DND-41 (cell line): ENCODE results near the gene MT1E.
A peak's percentile ranks its signal among the peaks of the same experiment; 100 is the strongest.

Experiments used
- ATAC-seq: fragments of 200-7000 bp; cut with Tn5 transposase; 3 replicates; pipeline ENCODE4 v1.9.1; 2021; ENCODE audit warnings: low read depth; ENCODE audit not compliant: insufficient read depth
- DNase-seq: peaks from one replicate; pipeline ENCODE4 v3.0.0-alpha.2; 2020
- H2AFZ ChIP-seq: 2 replicates; pipeline ENCODE4 v1.6.0; 2012; ENCODE audit warnings: low read depth, low read length
- H3K27ac ChIP-seq: 2 replicates; pipeline ENCODE4 v1.5.1; 2012; ENCODE audit warnings: low read length, inconsistent platforms
- H3K27me3 ChIP-seq: fragments of 200-600 bp; sonication (generic); 2 replicates; pipeline ENCODE4 v1.6.0; 2012; ENCODE audit warnings: low read length, mild to moderate bottlenecking, inconsistent platforms; ENCODE audit not compliant: insufficient read depth, poor library complexity
- H3K36me3 ChIP-seq: 2 replicates; pipeline ENCODE4 v1.5.1; 2012; ENCODE audit warnings: low read length, inconsistent platforms; ENCODE audit not compliant: insufficient read depth
- H3K4me1 ChIP-seq: 2 replicates; pipeline ENCODE4 v1.5.1; 2012; ENCODE audit warnings: mild to moderate bottlenecking, low read length; ENCODE audit not compliant: insufficient read depth
- H3K4me2 ChIP-seq: 2 replicates; pipeline ENCODE4 v1.6.0; 2012; ENCODE audit warnings: mild to moderate bottlenecking, moderate library complexity, low read length, inconsistent platforms; ENCODE audit not compliant: insufficient read depth
- H3K4me3 ChIP-seq, 2 experiments: fragments of 200-600 bp in 1 of 2; shearing (Covaris generic) in 1 of 2; 2 replicates each; pipeline ENCODE4 v1.5.1; 2012 to 2016; ENCODE audit warnings: inconsistent platforms in 2 of 2, low read length in 2 of 2, mild to moderate bottlenecking in 2 of 2, low read depth in 1 of 2, moderate library complexity in 1 of 2
- H3K79me2 ChIP-seq: 2 replicates; pipeline ENCODE4 v1.6.0; 2012; ENCODE audit warnings: low read length, inconsistent platforms; ENCODE audit not compliant: insufficient read depth
- H3K9ac ChIP-seq: 2 replicates; pipeline ENCODE4 v1.6.0; 2012; ENCODE audit warnings: low read depth, mild to moderate bottlenecking, inconsistent platforms, low read length, moderate library complexity
- H3K9me3 ChIP-seq: 2 replicates; pipeline ENCODE4 v1.5.1; 2012; ENCODE audit warnings: low read length, moderate library complexity, mild to moderate bottlenecking, inconsistent platforms; ENCODE audit not compliant: insufficient read depth, severe bottlenecking
- H4K20me1 ChIP-seq: 2 replicates; pipeline ENCODE4 v1.6.0; 2012; ENCODE audit warnings: low read length; ENCODE audit not compliant: insufficient read depth
- EZH2 ChIP-seq: IDR thresholded peaks from 3 replicates; pipeline ENCODE4 v1.6.1; 2012; ENCODE audit warnings: borderline replicate concordance, low read depth, mild to moderate bottlenecking, moderate library complexity, low read length, inconsistent platforms; ENCODE audit not compliant: severe bottlenecking
- TF ChIP-seq, protein P1 (sequence below): IDR thresholded peaks from 2 replicates; pipeline ENCODE4 v1.5.1; 2012; ENCODE audit warnings: borderline replicate concordance, low read length, moderate library complexity, mild to moderate bottlenecking; ENCODE audit not compliant: poor library complexity, severe bottlenecking; ENCODE audit errors: extremely low read depth

MT1E gene

GRCh38 chr16:56667581-56668571, 42.3 kb downstream of the MT1E start, which contains the start of gene MT1G:
TSS of gene MT1G (minus strand) at chr16:56668065. CDS start at chr16:56667993, 72 bp downstream.
- peak; percentile 38 for DNase-seq
- H3K4me3 ChIP-seq, result no peak within 1 kb of the TSS

DNA sequence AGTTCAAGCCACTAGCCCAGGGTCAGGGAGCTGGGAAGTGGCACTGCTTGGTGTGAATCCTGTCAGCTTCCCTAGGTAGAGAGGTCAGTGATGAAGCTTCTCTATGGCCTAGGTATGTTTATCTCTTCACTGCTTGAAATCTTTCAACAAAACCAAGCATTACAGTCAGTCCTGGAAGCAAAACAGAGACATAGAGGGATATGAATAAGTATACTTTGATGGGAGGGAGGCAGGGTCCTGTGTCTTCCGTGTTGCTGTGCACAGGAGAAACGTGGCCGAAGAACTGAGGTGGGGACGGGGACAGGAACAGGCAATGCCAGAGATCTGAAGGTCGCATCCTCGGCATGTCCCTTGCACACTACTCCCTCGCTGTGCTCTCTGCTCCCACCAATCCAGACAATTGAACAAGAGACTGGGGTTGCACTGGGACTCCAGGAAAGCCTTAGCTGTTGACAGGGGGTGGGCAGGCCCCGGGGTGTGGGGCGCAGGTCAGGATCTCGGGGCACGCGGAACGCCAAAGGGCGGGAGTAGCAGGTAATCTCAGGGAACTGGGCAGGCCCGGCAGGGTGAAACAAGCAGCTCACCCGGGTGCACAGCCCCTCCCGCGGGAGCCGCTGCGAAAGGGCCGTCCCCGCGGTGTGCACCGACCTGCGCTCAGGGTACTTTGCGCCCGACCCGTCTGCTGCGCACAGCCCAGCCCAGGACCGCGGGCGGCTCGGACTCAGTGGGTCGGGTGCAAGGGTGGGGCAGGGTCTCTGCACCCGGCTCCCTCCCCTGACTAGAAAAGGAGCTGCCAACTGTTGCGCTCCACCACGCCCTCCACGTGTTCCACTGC, 43.6 kb downstream of the MT1E start, which contains the start of gene MT1H:
TSS of gene MT1H (plus strand) at position 810 of the 835 bp plus-strand sequence. CDS start 71 bp downstream, outside the sequence.
- H3K27me3 ChIP-seq, result peaks cover 44% of the 10 kb centered on the region
- H3K27ac ChIP-seq, result no peak within 1 kb of the TSS
- H3K4me1 ChIP-seq, result no peaks in the 10 kb centered on the region
- H3K79me2 ChIP-seq, result no peaks in the 10 kb centered on the region
- TF ChIP-seq EZH2, result no peak
- TF ChIP-seq, protein P1, sequence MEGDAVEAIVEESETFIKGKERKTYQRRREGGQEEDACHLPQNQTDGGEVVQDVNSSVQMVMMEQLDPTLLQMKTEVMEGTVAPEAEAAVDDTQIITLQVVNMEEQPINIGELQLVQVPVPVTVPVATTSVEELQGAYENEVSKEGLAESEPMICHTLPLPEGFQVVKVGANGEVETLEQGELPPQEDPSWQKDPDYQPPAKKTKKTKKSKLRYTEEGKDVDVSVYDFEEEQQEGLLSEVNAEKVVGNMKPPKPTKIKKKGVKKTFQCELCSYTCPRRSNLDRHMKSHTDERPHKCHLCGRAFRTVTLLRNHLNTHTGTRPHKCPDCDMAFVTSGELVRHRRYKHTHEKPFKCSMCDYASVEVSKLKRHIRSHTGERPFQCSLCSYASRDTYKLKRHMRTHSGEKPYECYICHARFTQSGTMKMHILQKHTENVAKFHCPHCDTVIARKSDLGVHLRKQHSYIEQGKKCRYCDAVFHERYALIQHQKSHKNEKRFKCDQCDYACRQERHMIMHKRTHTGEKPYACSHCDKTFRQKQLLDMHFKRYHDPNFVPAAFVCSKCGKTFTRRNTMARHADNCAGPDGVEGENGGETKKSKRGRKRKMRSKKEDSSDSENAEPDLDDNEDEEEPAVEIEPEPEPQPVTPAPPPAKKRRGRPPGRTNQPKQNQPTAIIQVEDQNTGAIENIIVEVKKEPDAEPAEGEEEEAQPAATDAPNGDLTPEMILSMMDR, result no peak
- no peak within 1 kb of the TSS for H2AFZ ChIP-seq
- H3K9me3 ChIP-seq, result no peaks in the 10 kb centered on the region
- no peak within 1 kb of the TSS for H3K4me2 ChIP-seq
- no peak within 1 kb of the TSS for H3K4me3 ChIP-seq
- DNase-seq (no peak), ATAC-seq (no peak)
- H4K20me1 ChIP-seq, result no peaks in the 10 kb centered on the region
- H3K9ac ChIP-seq, result no peak within 1 kb of the TSS
- no peaks in the 10 kb centered on the region for H3K36me3 ChIP-seq

More at GRCh38 chr16:56667581-56668571, 42.3 kb downstream of the MT1E start, which contains the start of gene MT1G:
- Histone ChIP-seq H2AFZ (no peak within 1 kb of the TSS), H3K79me2 (no peaks in the 10 kb centered on the region), H3K4me1 (0 out of 2 replicates have a peak, but pooled peaks cover under 1% of the 10 kb centered on the region), H3K36me3 (no peaks in the 10 kb centered on the region), H4K20me1 (no peaks in the 10 kb centered on the region), H3K9me3 (no peaks in the 10 kb centered on the region), H3K27ac (no peak within 1 kb of the TSS), H3K4me2 (no peak within 1 kb of the TSS), H3K27me3 (peaks cover 52% of the 10 kb centered on the region), H3K9ac (no peak within 1 kb of the TSS)
- ATAC-seq, result peak; percentile 82
- TF ChIP-seq, protein P1, result no peak
- TF ChIP-seq EZH2, result no peak

DNA sequence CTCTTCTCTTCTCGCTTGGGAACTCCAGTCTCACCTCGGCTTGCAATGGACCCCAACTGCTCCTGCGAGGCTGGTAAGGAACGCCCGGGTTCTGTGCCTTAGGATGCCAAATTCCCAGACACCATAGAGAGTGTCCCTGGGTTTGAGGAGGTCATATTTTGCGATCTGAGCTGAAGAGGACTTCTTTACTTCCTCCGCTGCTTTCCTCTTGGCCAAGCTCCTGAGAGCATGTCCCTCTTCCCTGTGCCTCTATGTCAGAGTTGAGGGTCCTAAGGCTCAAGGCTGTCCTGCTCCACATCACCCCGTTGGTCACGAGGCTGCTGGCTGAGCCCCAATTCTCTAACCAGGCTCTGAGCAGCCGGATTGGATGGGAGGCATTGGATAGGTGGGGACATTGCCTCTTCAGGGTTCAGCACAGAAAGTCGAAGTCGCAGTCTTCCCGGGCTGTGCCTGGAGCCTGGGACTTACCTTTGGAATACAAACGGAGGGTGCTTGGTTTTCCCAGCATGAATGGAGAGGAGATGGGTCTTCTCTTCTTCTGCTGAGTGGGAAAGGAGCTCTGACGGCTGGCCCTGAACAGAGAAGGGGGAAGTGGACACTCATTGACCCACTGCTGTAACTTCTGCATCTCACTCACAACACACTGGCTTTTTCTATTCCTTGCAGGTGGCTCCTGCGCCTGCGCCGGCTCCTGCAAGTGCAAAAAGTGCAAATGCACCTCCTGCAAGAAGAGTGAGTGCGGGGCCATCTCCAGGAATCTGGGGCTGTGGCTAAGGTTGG, 44.4 kb downstream of the MT1E start:
- TF ChIP-seq, protein P1, result no peak
- TF ChIP-seq EZH2, result no peak
- Histone ChIP-seq H3K27ac (no peak overlapping the region), H3K27me3 (peaks cover 40% of the 10 kb centered on the region), H3K4me2 (no peak overlapping the region), H3K9me3 (no peaks in the 10 kb centered on the region), H3K4me3 (no peak overlapping the region), H4K20me1 (no peaks in the 10 kb centered on the region), H2AFZ (no peak overlapping the region), H3K4me1 (no peaks in the 10 kb centered on the region), H3K79me2 (no peaks in the 10 kb centered on the region), H3K36me3 (no peaks in the 10 kb centered on the region), H3K9ac (no peak overlapping the region)
- DNase-seq (no peak), ATAC-seq (no peak)
